ENCODE results near the gene PCDHA3.

- TF ChIP-seq CTCF (IDR thresholded peaks at IDR 0.05), result no peak
- TF ChIP-seq POLR2AphosphoS5 (IDR thresholded peaks at IDR 0.05; ENCODE audit: insufficient read depth in 1 of 2, low read depth in 1 of 2), result no peak
Observed at GRCh38 chr5:140840978-140841962, 40.4 kb downstream of the PCDHA3 start, which contains the start of gene PCDHA8.

Measured in vagina (tissue), 2 donors.